ENCODE measurements around the gene PEX5L.

- no peak for TF ChIP-seq ZFX (IDR thresholded peaks at IDR 0.05)
- TF ChIP-seq EZH2 (IDR thresholded peaks at IDR 0.05), result no peak
- no peak for TF ChIP-seq POLR2AphosphoS5 (IDR thresholded peaks at IDR 0.05; ENCODE audit: low read depth, low read length)
- TF ChIP-seq POLR2A (IDR thresholded peaks at IDR 0.05; ENCODE audit: borderline replicate concordance, extremely low read depth, insufficient read depth, insufficient read length), result no peak
- TF ChIP-seq CTCF (IDR thresholded peaks at IDR 0.05 in 2 of 3, conservative IDR thresholded peaks at IDR 0.05 in 1 of 3; ENCODE audit: borderline replicate concordance in 1 of 3, insufficient read depth in 1 of 3, low read depth in 2 of 3, low read length in 2 of 3), result no peak
- no peak for TF ChIP-seq ZBTB33 (IDR thresholded peaks at IDR 0.05; ENCODE audit: extremely low read depth, insufficient replicate concordance, low read length)
- TF ChIP-seq EZH2phosphoT487 (IDR thresholded peaks at IDR 0.05; ENCODE audit: borderline replicate concordance), result no peak
- TF ChIP-seq CEBPB (IDR thresholded peaks at IDR 0.05; ENCODE audit: low read depth), result no peak
- no peak for TF ChIP-seq ZNF274 (IDR thresholded peaks at IDR 0.05; ENCODE audit: low read depth, low read length)
- no peak for TF ChIP-seq CBX3 (IDR thresholded peaks at IDR 0.05; ENCODE audit: low read depth)
- no peak for TF ChIP-seq YY1 (IDR thresholded peaks at IDR 0.05; ENCODE audit: extremely low read depth, insufficient replicate concordance, low read depth, low read length)
- TF ChIP-seq ATF3 (IDR thresholded peaks at IDR 0.05), result no peak
- TF ChIP-seq RAD21 (IDR thresholded peaks at IDR 0.05; ENCODE audit: low read depth), result no peak
These were observed 207.3 kb downstream of the PEX5L start for GRCh38 chr3:179829401-179829800.

Measured in HCT116 (cell line).